K562 (cell line): Measurements from ENCODE around the gene MEGF10. TPM values are rescaled to one million over a fixed set of nuclear protein-coding genes. Genes with fewer than 3 reads are reported as not detected.

Experiments used
- BHLHE40 ChIP-seq: IDR thresholded peaks from 2 replicates; pipeline ENCODE4 v1.6.1; 2011; ENCODE audit warnings: low read length, improper control_type of control experiment
- CEBPG ChIP-seq, 3 experiments: fragments of 200-800 bp in 1 of 3; sonication (Bioruptor generic) in 1 of 3; sonication (generic) in 1 of 3; formaldehyde crosslinking in 1 of 3; IDR thresholded peaks in 2 of 3; conservative IDR thresholded peaks in 1 of 3; 2 replicates each; pipeline versions ENCODE4 v1.6.1 to v1.8.0; 2016 to 2022; ENCODE audit warnings: missing compliant biosample characterization in 2 of 3, missing genetic modification characterization in 2 of 3, mild to moderate bottlenecking in 1 of 3, missing genetic modification reagents in 1 of 3
- GATAD2B ChIP-seq: fragments of 450-650 bp; IDR thresholded peaks from 2 replicates; pipeline ENCODE4 v1.6.1; 2017; ENCODE audit warnings: mild to moderate bottlenecking, borderline replicate concordance
- KDM4B ChIP-seq, 2 experiments: fragments of 450-650 bp in 1 of 2; sonication (generic) in 1 of 2; IDR thresholded peaks; 2 replicates each; pipeline ENCODE4 v1.6.1; 2016 to 2017; ENCODE audit warnings: borderline replicate concordance in 2 of 2, antibody characterized with exemption in 1 of 2, low read depth in 1 of 2, mild to moderate bottlenecking in 1 of 2
- RHOXF2B ChIP-seq: fragments of 250-450 bp; sonication (Bioruptor Pico); conservative IDR thresholded peaks from 2 replicates; pipeline ENCODE4 v1.5.1; 2021
- SMC3 ChIP-seq: conservative IDR thresholded peaks from 2 replicates; pipeline ENCODE4 v1.6.1; 2011; ENCODE audit warnings: low read depth, low read length, improper control_type of control experiment; ENCODE audit not compliant: insufficient read depth
- STAG1 ChIP-seq: sonication (generic); formaldehyde crosslinking; IDR thresholded peaks from 2 replicates; pipeline ENCODE4 v1.5.0; 2020; ENCODE audit warnings: missing genetic modification reagents, borderline replicate concordance
- ZNF444 ChIP-seq: fragments of 250-450 bp; sonication (Bioruptor Pico); IDR thresholded peaks from 2 replicates; pipeline ENCODE4 v1.4.0; 2020; ENCODE audit warnings: mild to moderate bottlenecking, moderate library complexity
- ZNF79 ChIP-seq: fragments of 250-450 bp; sonication (Bioruptor Pico); IDR thresholded peaks from 2 replicates; pipeline ENCODE4 v1.4.0; 2020; ENCODE audit warnings: low read depth, mild to moderate bottlenecking, moderate library complexity
- polyA plus RNA-seq, 8 experiments: library from polyadenylated mRNA; depleted of rRNA in 4 of 8; stranded (reverse) in 5 of 8; unstranded in 3 of 8; fragments of >200 nt; fragmentation: Nextera tagmentation in 2 of 8; fragmentation: Illumina TruSeq in 1 of 8; extraction: Ambion mirVana in 2 of 8; extraction: Trizol in 1 of 8; gene quantifications; 2 replicates each; pipeline versions ENCODE4 v1.2.1 to v1.2.3, GENCODE V29; 2011 to 2014; ENCODE audit warnings: inconsistent platforms in 1 of 8, missing spikeins in 1 of 8
- total RNA-seq, 7 experiments: library from RNA; depleted of rRNA in 6 of 7; stranded (reverse); fragments of >200 nt in 6 of 7; fragmentation: Illumina TruSeq in 2 of 7; extraction: Trizol in 2 of 7; gene quantifications; 2 replicates each; pipeline versions ENCODE4 v1.2.1 to v1.2.3, GENCODE V29; 2011 to 2021; ENCODE audit warnings: low replicate concordance in 1 of 7
- TF ChIP-seq, protein P1 (sequence below), 2 experiments: fragments of 450-650 bp; formaldehyde crosslinking in 1 of 2; IDR thresholded peaks; 2 replicates each; pipeline versions ENCODE4 v1.4.0 to v1.6.1; 2014 to 2020; ENCODE audit warnings: mild to moderate bottlenecking in 2 of 2, borderline replicate concordance in 1 of 2, low read depth in 1 of 2
- TF ChIP-seq, protein P2 (sequence below), 2 experiments: fragments of 450-650 bp in 1 of 2; IDR thresholded peaks; 2 replicates each; pipeline ENCODE4 v1.6.1; 2011 to 2017; ENCODE audit warnings: low read depth in 2 of 2, antibody characterized with exemption in 1 of 2, borderline replicate concordance in 1 of 2, low read length in 1 of 2, mild to moderate bottlenecking in 1 of 2, mixed read lengths in 1 of 2; ENCODE audit not compliant: control insufficient read depth in 1 of 2
- TF ChIP-seq, protein P3 (sequence below): fragments of 450-650 bp; formaldehyde crosslinking; IDR thresholded peaks from 2 replicates; pipeline ENCODE4 v1.4.0; 2020; ENCODE audit warnings: mild to moderate bottlenecking, moderate library complexity

The MEGF10 gene
- total and polyA plus RNA-seq, 9 of the 15 experiments (the other 6 are each of a cell fraction or from before 2014, with no cell fraction given), result 0.07 TPM; not detected in 8

DNA sequence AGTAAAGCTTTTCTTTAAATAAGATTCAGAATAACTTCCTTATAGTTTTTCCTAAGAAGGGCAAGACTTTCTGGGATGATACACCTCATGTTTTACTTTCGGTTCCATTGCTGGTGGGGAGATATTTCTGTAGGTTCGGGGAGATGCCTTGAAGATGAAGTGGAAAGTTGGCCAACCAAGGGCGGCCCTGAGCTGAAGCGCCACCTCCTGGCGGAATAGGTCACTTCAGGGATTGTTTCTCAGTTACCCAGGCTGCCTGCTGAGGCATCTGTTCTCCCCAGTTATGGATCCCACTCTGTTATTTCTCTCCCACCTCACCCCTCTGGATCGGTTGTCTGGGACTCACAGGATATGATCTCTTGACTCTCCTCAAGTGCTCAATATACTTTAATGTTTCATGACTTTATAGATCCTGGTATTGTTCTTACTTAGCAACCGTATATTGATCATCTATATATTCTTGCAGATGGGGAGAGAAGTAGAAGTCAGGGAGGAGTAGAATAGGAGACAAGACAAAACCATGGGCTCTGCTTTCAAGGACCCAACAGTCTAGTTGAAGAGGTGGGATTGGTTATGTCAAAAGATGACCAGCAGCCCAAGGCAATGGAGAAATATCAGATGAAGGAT, 23.4 kb downstream of the MEGF10 start (continued):
- TF ChIP-seq, protein P1, sequence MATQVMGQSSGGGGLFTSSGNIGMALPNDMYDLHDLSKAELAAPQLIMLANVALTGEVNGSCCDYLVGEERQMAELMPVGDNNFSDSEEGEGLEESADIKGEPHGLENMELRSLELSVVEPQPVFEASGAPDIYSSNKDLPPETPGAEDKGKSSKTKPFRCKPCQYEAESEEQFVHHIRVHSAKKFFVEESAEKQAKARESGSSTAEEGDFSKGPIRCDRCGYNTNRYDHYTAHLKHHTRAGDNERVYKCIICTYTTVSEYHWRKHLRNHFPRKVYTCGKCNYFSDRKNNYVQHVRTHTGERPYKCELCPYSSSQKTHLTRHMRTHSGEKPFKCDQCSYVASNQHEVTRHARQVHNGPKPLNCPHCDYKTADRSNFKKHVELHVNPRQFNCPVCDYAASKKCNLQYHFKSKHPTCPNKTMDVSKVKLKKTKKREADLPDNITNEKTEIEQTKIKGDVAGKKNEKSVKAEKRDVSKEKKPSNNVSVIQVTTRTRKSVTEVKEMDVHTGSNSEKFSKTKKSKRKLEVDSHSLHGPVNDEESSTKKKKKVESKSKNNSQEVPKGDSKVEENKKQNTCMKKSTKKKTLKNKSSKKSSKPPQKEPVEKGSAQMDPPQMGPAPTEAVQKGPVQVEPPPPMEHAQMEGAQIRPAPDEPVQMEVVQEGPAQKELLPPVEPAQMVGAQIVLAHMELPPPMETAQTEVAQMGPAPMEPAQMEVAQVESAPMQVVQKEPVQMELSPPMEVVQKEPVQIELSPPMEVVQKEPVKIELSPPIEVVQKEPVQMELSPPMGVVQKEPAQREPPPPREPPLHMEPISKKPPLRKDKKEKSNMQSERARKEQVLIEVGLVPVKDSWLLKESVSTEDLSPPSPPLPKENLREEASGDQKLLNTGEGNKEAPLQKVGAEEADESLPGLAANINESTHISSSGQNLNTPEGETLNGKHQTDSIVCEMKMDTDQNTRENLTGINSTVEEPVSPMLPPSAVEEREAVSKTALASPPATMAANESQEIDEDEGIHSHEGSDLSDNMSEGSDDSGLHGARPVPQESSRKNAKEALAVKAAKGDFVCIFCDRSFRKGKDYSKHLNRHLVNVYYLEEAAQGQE (IDR thresholded peaks at IDR 0.05; ENCODE audit: borderline replicate concordance), result peak; percentile 56
- TF ChIP-seq, protein P1 (CRISPR knock-in tag; IDR thresholded peaks at IDR 0.05; ENCODE audit: low read depth), result no peak
- TF ChIP-seq SMC3 (peak; percentile 82), ZNF79 (no peak), BHLHE40 (no peak), ZNF444 (no peak), KDM4B (IDR thresholded peaks at IDR 0.05; ENCODE audit: borderline replicate concordance in 2 of 2, low read depth in 1 of 2) (no peak), RHOXF2B (CRISPR knock-in tag) (no peak), CEBPG (CRISPR knock-in tag; IDR thresholded peaks at IDR 0.05) (no peak), CEBPG (tag; conservative IDR thresholded peaks at IDR 0.05 in 1 of 2, IDR thresholded peaks at IDR 0.05 in 1 of 2) (peak in 1 of 2 experiments; percentile 51; a peak in 1 of 4 replicates), STAG1 (peak; percentile 65; the same call in 1 of the 2 replicates), GATAD2B (no peak)
- TF ChIP-seq, protein P2, sequence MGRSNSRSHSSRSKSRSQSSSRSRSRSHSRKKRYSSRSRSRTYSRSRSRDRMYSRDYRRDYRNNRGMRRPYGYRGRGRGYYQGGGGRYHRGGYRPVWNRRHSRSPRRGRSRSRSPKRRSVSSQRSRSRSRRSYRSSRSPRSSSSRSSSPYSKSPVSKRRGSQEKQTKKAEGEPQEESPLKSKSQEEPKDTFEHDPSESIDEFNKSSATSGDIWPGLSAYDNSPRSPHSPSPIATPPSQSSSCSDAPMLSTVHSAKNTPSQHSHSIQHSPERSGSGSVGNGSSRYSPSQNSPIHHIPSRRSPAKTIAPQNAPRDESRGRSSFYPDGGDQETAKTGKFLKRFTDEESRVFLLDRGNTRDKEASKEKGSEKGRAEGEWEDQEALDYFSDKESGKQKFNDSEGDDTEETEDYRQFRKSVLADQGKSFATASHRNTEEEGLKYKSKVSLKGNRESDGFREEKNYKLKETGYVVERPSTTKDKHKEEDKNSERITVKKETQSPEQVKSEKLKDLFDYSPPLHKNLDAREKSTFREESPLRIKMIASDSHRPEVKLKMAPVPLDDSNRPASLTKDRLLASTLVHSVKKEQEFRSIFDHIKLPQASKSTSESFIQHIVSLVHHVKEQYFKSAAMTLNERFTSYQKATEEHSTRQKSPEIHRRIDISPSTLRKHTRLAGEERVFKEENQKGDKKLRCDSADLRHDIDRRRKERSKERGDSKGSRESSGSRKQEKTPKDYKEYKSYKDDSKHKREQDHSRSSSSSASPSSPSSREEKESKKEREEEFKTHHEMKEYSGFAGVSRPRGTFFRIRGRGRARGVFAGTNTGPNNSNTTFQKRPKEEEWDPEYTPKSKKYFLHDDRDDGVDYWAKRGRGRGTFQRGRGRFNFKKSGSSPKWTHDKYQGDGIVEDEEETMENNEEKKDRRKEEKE (IDR thresholded peaks at IDR 0.05; ENCODE audit: borderline replicate concordance in 1 of 2, control insufficient read depth in 1 of 2, low read depth in 2 of 2, low read length in 1 of 2), result no peak
- TF ChIP-seq, protein P3, sequence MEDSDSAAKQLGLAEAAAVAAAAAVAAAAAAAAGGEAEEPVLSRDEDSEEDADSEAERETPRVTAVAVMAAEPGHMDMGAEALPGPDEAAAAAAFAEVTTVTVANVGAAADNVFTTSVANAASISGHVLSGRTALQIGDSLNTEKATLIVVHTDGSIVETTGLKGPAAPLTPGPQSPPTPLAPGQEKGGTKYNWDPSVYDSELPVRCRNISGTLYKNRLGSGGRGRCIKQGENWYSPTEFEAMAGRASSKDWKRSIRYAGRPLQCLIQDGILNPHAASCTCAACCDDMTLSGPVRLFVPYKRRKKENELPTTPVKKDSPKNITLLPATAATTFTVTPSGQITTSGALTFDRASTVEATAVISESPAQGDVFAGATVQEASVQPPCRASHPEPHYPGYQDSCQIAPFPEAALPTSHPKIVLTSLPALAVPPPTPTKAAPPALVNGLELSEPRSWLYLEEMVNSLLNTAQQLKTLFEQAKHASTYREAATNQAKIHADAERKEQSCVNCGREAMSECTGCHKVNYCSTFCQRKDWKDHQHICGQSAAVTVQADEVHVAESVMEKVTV (CRISPR knock-in tag), result peak; percentile 58
